Esophagus muscularis mucosa (tissue), 4 donors: ENCODE measurements around the gene RTN4. TPM values are rescaled to one million over a fixed set of nuclear protein-coding genes. Genes with fewer than 3 reads are reported as not detected.
A peak's percentile ranks its signal among the peaks of the same experiment; 100 is the strongest.
"Not testable (repeated sequence)": the region's sequence is repeated elsewhere in the genome, so short reads cannot be mapped to it uniquely, and the experiment has no call there.

Experiments
- DNase-seq: peaks from one replicate; pipeline ENCODE4 v3.0.0-alpha.2; 2017; ENCODE audit errors: extremely low spot score
- H3K27ac ChIP-seq, 4 donors: fragments of 200-600 bp; sonication (generic); replicated peaks in 1 of 4; 1 replicate in 3 of 4; 2 replicates in 1 of 4; pipeline ENCODE4 v1.5.1; 2016 to 2019; ENCODE audit warnings: mild to moderate bottlenecking in 1 of 4
- H3K27me3 ChIP-seq, 4 donors: fragments of 200-600 bp; sonication (generic); one replicate each; pipeline versions ENCODE4 v1.5.1 to v1.6.0; 2016 to 2019
- H3K36me3 ChIP-seq, 4 donors: fragments of 200-600 bp; sonication (generic); one replicate each; pipeline ENCODE4 v1.5.1; 2016 to 2019
- H3K4me1 ChIP-seq, 4 donors: fragments of 200-600 bp; sonication (generic); one replicate each; pipeline ENCODE4 v1.5.1; 2016 to 2019
- H3K4me3 ChIP-seq, 4 donors: fragments of 200-600 bp; sonication (generic); 1 replicate in 2 of 4; 2 replicates in 2 of 4; pipeline ENCODE4 v1.5.1; 2016 to 2019; ENCODE audit warnings: mild to moderate bottlenecking in 4 of 4, moderate library complexity in 1 of 4
- H3K9me3 ChIP-seq, 4 donors: fragments of 200-600 bp; sonication (generic); 1 replicate in 3 of 4; 2 replicates in 1 of 4; pipeline ENCODE4 v1.5.1; 2016 to 2019
- CTCF ChIP-seq, 3 experiments: fragments of 200-600 bp in 2 of 3; fragments of 450-650 bp in 1 of 3; sonication (generic) in 2 of 3; IDR thresholded peaks; one replicate each; pipeline ENCODE4 v1.5.1; 2017 to 2019; ENCODE audit warnings: antibody characterized with exemption in 3 of 3, mild to moderate bottlenecking in 2 of 3, moderate library complexity in 1 of 3
- EP300 ChIP-seq: sonication (generic); formaldehyde crosslinking; IDR thresholded peaks from one replicate; pipeline ENCODE4 v1.6.1; 2017; ENCODE audit warnings: antibody characterized with exemption
- POLR2A ChIP-seq: fragments of 450-650 bp; IDR thresholded peaks from one replicate; pipeline ENCODE4 v1.6.1; 2017; ENCODE audit warnings: antibody characterized with exemption, moderate library complexity, mild to moderate bottlenecking, low read depth
- POLR2AphosphoS5 ChIP-seq, 2 donors: sonication (generic); formaldehyde crosslinking; IDR thresholded peaks; one replicate each; pipeline ENCODE4 v1.6.1; 2017; ENCODE audit warnings: antibody characterized with exemption in 2 of 2
- WGBS: methylation state at CpG from one replicate; pipeline ENCODE4 v1.1.5; 2018; 5-methylcytosine and 5-hydroxymethylcytosine counted together
- intact Hi-C: fragments of 100-400 bp; cut with DNase I; formaldehyde crosslinking; loops from one replicate; pipeline ENCODE4 v1.15.1; 2023
- total RNA-seq, 4 donors: library from RNA; depleted of rRNA; stranded (reverse); fragments of >200 nt; gene quantifications; one replicate each; pipeline versions ENCODE4 v1.1.0 to v1.2.1, GENCODE V29; 2016

Gene RTN4
- total RNA-seq, 4 donors from 2014 or later, result 214 to 272 (median 251) TPM

GRCh38 chr2:55076721-55077120, 26.5 kb upstream of the RTN4 start:
- no peaks in the 10 kb centered on the region for H3K36me3 ChIP-seq
- TF ChIP-seq POLR2A, result no peak
- TF ChIP-seq POLR2AphosphoS5 (IDR thresholded peaks at IDR 0.05), result no peak
- TF ChIP-seq CTCF (IDR thresholded peaks at IDR 0.05), result no peak
- no peak for TF ChIP-seq EP300
- 90% methylated on average over 9 of the region's 9 CpGs for WGBS
- H3K4me1 ChIP-seq, result no peaks in the 10 kb centered on the region
- no peak for DNase-seq
- H3K9me3 ChIP-seq, result no peaks in the 10 kb centered on the region
- intact Hi-C loops, result no loop called here
- no peak overlapping the region for H3K4me3 ChIP-seq
- H3K27ac ChIP-seq, result no peak overlapping the region
- H3K27me3 ChIP-seq, result no peaks in the 10 kb centered on the region

GRCh38 chr2:55076019-55076418, 25.8 kb upstream of the RTN4 start:
- 100% methylated on average over 1 of the region's 1 CpG for WGBS
- DNase-seq, intact Hi-C loops: not testable (repeated sequence)

GRCh38 chr2:55073000-55073983, 23.0 kb upstream of the RTN4 start:
- no peak overlapping the region for H3K4me3 ChIP-seq
- H3K36me3 ChIP-seq, result no peaks in the 10 kb centered on the region
- no peak for TF ChIP-seq POLR2A
- no peaks in the 10 kb centered on the region for H3K27me3 ChIP-seq
- no peaks in the 10 kb centered on the region for H3K4me1 ChIP-seq
- no peaks in the 10 kb centered on the region for H3K9me3 ChIP-seq
- H3K27ac ChIP-seq, result no peak overlapping the region
- no peak for DNase-seq
- 89% methylated on average over 6 of the region's 6 CpGs for WGBS
- intact Hi-C loops, result no loop called here

More at GRCh38 chr2:55076019-55076418, 25.8 kb upstream of the RTN4 start:
- H3K9me3 ChIP-seq, H3K27me3 ChIP-seq, H3K27ac ChIP-seq, H3K4me1 ChIP-seq, H3K4me3 ChIP-seq, H3K36me3 ChIP-seq: not testable (repeated sequence)

GRCh38 chr2:55063713-55064323, 13.6 kb upstream of the RTN4 start:
- 88% methylated on average over 6 of the region's 6 CpGs for WGBS

GRCh38 chr2:55063226-55063625, 13.0 kb upstream of the RTN4 start:
- Histone ChIP-seq H3K4me1 (no peaks in the 10 kb centered on the region), H3K27ac (no peak overlapping the region), H3K9me3 (no peaks in the 10 kb centered on the region), H3K36me3 (peaks cover 0 to 7% (median 0%) of the 10 kb centered on the region in 4 donors), H3K4me3 (no peak overlapping the region), H3K27me3 (no peaks in the 10 kb centered on the region)
- TF ChIP-seq EP300 (no peak), POLR2AphosphoS5 (IDR thresholded peaks at IDR 0.05) (no peak), POLR2A (no peak), CTCF (IDR thresholded peaks at IDR 0.05) (no peak)
- 96% methylated on average over 6 of the region's 6 CpGs for WGBS
- DNase-seq, result no peak
- intact Hi-C loops, result no loop called here

More at GRCh38 chr2:55063713-55064323, 13.6 kb upstream of the RTN4 start:
- Histone ChIP-seq H3K27me3 (no peaks in the 10 kb centered on the region), H3K9me3 (no peaks in the 10 kb centered on the region), H3K4me3 (no peak overlapping the region), H3K27ac (no peak overlapping the region), H3K36me3 (peaks cover 0 to 7% (median 0%) of the 10 kb centered on the region in 4 donors), H3K4me1 (no peaks in the 10 kb centered on the region)
- TF ChIP-seq EP300 (no peak), CTCF (IDR thresholded peaks at IDR 0.05) (peak; percentile 19 to 31 (median 21))
- intact Hi-C loops, result no loop called here
- no peak for DNase-seq
